ENCODE results near the gene RSPH6A. TPM values are rescaled to one million over a fixed set of nuclear protein-coding genes. Genes with fewer than 3 reads are reported as not detected.
A peak's percentile ranks its signal among the peaks of the same experiment; 100 is the strongest.

RSPH6A gene
- total and polyA plus RNA-seq, 2 of the 13 experiments (the other 11 are each of a cell fraction or from before 2014, with no cell fraction given) = 0.07 TPM; not detected in 1

- TF ChIP-seq HIC2 (CRISPR knock-in tag; IDR thresholded peaks at IDR 0.05; ENCODE audit: low read depth) = no peak
- TF ChIP-seq HMG20B (CRISPR knock-in tag; conservative IDR thresholded peaks at IDR 0.05) = no peak; the same call in 1 of the 2 replicates
- no peak for TF ChIP-seq TCF12 (IDR thresholded peaks at IDR 0.05)
- no peak for TF ChIP-seq TCF12 (CRISPR knock-in tag; IDR thresholded peaks at IDR 0.05)
- no peak for TF ChIP-seq ATF7-NPFF (CRISPR knock-in tag; IDR thresholded peaks at IDR 0.05; ENCODE audit: low read depth)
- no peak for TF ChIP-seq NPAS2 (CRISPR knock-in tag; IDR thresholded peaks at IDR 0.05; ENCODE audit: borderline replicate concordance)
- peak; percentile 69; the same call in 1 of the 2 replicates for TF ChIP-seq KLF9 (CRISPR knock-in tag; IDR thresholded peaks at IDR 0.05; ENCODE audit: low read depth)
- TF ChIP-seq ZNF660 (CRISPR knock-in tag; IDR thresholded peaks at IDR 0.05; ENCODE audit: borderline replicate concordance, low read depth) = no peak
- TF ChIP-seq MIXL1 (CRISPR knock-in tag; IDR thresholded peaks at IDR 0.05) = peak; percentile 94
- no peak for TF ChIP-seq ZNF414 (CRISPR knock-in tag; IDR thresholded peaks at IDR 0.05)
- peak; percentile 70 for TF ChIP-seq MYC (CRISPR knock-in tag; IDR thresholded peaks at IDR 0.05; ENCODE audit: borderline replicate concordance)
- peak; percentile 86 for TF ChIP-seq ZNF607 (CRISPR knock-in tag; IDR thresholded peaks at IDR 0.05; ENCODE audit: borderline replicate concordance)
- peak; percentile 46; the same call in 1 of the 2 replicates for TF ChIP-seq ZNF563 (CRISPR knock-in tag; IDR thresholded peaks at IDR 0.05)
- no peak for TF ChIP-seq MAFF (IDR thresholded peaks at IDR 0.05; ENCODE audit: low read depth, low read length)
- peak; percentile 79; the same call in 1 of the 2 replicates for TF ChIP-seq ZFP90 (CRISPR knock-in tag; IDR thresholded peaks at IDR 0.05; ENCODE audit: borderline replicate concordance)
- TF ChIP-seq IRX3 (CRISPR knock-in tag; IDR thresholded peaks at IDR 0.05; ENCODE audit: borderline replicate concordance, low read depth) = no peak
- no peak for TF ChIP-seq ZNF12 (CRISPR knock-in tag; IDR thresholded peaks at IDR 0.05)
- TF ChIP-seq, protein P1, sequence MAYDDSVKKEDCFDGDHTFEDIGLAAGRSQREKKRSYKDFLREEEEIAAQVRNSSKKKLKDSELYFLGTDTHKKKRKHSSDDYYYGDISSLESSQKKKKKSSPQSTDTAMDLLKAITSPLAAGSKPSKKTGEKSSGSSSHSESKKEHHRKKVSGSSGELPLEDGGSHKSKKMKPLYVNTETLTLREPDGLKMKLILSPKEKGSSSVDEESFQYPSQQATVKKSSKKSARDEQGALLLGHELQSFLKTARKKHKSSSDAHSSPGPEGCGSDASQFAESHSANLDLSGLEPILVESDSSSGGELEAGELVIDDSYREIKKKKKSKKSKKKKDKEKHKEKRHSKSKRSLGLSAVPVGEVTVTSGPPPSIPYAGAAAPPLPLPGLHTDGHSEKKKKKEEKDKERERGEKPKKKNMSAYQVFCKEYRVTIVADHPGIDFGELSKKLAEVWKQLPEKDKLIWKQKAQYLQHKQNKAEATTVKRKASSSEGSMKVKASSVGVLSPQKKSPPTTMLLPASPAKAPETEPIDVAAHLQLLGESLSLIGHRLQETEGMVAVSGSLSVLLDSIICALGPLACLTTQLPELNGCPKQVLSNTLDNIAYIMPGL (CRISPR knock-in tag; IDR thresholded peaks at IDR 0.05; ENCODE audit: borderline replicate concordance in 1 of 2, low read depth in 1 of 2) = peak; percentile 15 to 46
- TF ChIP-seq ZSCAN20 (CRISPR knock-in tag; IDR thresholded peaks at IDR 0.05; ENCODE audit: borderline replicate concordance) = peak; percentile 39; the same call in 1 of the 2 replicates
- no peak for TF ChIP-seq ZNF740 (CRISPR knock-in tag; IDR thresholded peaks at IDR 0.05)
- TF ChIP-seq ARHGAP35 (CRISPR knock-in tag; IDR thresholded peaks at IDR 0.05; ENCODE audit: borderline replicate concordance) = no peak
- 0 out of 2 replicates have a peak, but pooled peaks have one; percentile 17 for TF ChIP-seq TMF1 (CRISPR knock-in tag; IDR thresholded peaks at IDR 0.05; ENCODE audit: low read depth)
- no peak for TF ChIP-seq ATRX (CRISPR knock-in tag; IDR thresholded peaks at IDR 0.05; ENCODE audit: borderline replicate concordance)
- 0 out of 2 replicates have a peak, but pooled peaks have one; percentile 23 for TF ChIP-seq NCOA2 (CRISPR knock-in tag; IDR thresholded peaks at IDR 0.05)
These were observed 47.6 kb upstream of the RSPH6A start, which contains the start of gene SYMPK (continued) for GRCh38 chr19:45862564-45863334.

Data from HepG2 (cell line).